Fibroblast of peridontal ligament (primary cell): ENCODE measurements around the gene DLX5.
"Not testable (repeated sequence)": the region's sequence is repeated elsewhere in the genome, so short reads cannot be mapped to it uniquely, and the experiment has no call there.

Experiments
- DNase-seq: peaks from one replicate; pipeline ENCODE4 v3.0.0-alpha.2; 2010; ENCODE audit errors: extremely low read depth

The DLX5 gene

DNA sequence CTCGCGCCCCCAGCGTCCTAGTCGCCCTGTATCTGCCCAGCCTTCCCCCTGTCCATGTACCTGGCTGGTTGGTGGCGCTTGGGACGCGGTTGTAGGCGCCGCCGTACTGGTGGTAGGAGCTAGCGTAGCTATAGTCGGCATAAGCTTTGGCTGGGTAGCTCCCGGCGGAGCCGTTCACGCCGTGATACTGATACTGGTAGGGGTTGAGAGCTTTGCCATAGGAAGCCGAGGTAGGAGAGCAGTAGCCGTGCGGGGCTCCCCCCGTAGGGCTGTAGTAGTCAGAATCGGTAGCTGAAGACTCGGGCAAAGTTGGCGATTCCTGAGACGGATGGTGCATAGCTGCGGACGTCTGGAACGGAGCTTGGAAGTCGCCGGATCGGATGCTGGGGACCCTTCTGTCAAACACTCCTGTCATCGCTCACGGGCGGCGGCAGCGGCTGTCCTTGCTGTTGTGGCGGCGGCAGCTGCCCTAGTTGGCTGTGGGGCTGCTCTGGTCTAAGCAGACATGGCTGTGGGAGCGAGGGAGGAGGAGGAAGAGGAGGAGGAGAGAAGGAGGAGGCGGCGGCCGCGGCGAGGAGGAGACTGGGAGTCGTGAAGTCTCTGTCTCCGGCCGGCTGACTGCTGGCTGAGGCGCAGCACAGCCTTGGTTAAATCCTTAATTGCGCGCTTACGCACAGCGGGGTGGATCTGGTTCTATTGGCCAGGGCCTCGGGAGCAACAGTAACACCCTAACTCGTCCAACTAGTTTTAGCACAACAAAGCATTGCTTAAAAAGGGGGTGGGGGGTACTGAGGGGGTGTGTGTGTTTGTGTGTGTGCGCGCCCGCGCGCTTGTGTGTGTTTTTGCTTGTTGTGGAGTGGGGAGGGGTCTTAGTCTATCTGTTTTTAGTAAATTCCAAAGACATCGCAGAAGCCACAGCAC lies at the start of gene DLX5:
Gene DLX5, minus strand, starts transcription at position 623 of the 921 bp plus-strand sequence. Its CDS starts 208 bp downstream, at position 415.
- DNase-seq: peak; percentile 94

- not testable (repeated sequence) for DNase-seq
Measured at GRCh38 chr7:97072025-97072424, 47.4 kb upstream of the DLX5 start.

GRCh38 chr7:97064972-97065587 lies 40.4 kb upstream of the DLX5 start:
- DNase-seq: peak; percentile 80

DNA sequence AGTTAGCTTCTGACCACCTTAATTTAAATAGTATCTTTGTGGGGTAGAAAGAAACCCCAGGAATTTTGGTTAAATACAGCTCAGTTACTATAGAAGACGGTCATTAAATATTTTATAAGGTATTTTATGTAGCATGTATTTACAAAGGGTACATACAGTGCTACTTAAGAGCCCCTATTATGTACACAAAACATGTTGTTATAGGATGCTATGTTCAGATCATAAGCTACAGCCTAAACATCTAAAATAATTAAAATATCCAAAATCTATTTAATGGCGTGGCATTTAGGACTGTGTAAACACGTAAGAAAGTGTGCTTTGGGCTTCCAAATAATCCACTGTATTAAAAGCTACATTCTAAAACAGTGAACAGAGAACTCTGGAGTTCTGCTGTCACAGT lies 39.4 kb upstream of the DLX5 start:
- no peak for DNase-seq

- peak; percentile 78 for DNase-seq
Measured at GRCh38 chr7:97043281-97043680, 18.6 kb upstream of the DLX5 start.

GRCh38 chr7:97039374-97040065 lies 14.9 kb upstream of the DLX5 start:
- peak; percentile 31 for DNase-seq

DNA sequence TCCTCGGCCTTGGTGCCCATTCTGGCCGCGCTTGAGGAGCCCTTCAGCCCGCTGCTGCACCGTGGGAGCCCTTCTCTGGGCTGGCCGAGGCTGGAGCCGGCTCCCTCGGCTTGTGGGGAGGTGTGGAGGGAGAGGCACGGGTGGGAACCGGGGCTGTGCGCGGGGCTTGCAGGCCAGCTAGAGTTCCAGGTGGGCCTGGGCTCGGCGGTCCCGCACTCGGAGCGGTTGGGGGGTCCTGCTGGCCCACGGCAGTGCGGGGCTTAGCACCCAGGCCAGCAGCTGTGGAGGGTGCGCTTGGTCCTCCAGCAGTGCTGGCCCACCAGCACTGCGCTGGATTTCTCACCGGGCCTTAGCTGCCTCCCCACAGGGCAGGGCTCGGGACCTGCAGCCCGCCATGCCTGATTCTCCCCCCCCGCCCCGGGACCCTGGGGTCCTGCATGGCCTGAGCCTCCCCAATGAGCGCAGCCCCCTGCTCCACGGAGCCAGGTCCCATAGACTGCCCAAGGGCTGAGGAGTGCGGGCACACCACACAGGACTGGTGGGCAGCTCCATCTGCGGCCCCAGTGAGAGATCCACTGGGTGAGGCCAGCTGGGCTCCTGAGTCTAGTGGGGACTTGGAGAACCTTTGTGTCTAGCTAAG lies 9.7 kb upstream of the DLX5 start:
- not testable (repeated sequence) for DNase-seq

- peak; percentile 97 for DNase-seq
Measured at GRCh38 chr7:97027427-97028234, 3.0 kb upstream of the DLX5 start.

DNA sequence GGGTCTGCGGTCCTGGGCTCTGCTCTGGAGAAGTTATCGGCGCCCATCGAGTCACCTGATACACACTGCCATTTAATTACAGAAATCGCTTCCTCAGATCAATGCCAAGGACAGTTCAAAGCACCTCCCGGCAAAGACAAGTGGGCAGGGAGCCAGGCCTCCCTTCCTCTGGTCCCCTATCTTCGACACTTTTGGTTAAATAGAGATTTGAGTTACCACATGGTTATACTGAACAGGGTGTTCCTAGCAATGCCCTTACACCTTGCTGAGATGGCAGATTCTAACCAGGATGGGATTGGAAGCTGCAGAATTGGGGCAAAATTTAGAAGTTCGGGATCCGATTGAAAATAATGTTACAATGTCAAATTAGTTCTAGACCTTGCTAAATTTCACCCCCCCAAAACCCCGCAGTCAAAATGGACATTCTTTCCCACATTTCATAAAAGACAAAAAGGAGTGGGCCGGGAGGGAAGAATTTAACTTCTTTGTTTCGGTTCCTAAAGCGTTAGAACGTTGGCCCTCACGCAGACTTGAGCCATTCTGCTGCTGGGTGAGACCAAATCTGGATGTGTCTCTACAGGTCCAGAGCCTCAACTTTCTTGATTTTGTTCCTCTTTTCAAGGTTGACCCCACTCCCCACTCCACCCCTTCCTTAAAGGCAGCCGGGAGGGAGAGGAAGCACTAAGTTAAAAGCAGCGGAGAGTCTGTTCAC lies 2.2 kb upstream of the DLX5 start:
- no peak for DNase-seq

- peak; percentile 72 for DNase-seq
Measured at GRCh38 chr7:97025983-97026714, 1.5 kb upstream of the DLX5 start.

- peak; percentile 44 for DNase-seq
Measured at GRCh38 chr7:97025130-97025499, 484 bp upstream of the DLX5 start.

DNA sequence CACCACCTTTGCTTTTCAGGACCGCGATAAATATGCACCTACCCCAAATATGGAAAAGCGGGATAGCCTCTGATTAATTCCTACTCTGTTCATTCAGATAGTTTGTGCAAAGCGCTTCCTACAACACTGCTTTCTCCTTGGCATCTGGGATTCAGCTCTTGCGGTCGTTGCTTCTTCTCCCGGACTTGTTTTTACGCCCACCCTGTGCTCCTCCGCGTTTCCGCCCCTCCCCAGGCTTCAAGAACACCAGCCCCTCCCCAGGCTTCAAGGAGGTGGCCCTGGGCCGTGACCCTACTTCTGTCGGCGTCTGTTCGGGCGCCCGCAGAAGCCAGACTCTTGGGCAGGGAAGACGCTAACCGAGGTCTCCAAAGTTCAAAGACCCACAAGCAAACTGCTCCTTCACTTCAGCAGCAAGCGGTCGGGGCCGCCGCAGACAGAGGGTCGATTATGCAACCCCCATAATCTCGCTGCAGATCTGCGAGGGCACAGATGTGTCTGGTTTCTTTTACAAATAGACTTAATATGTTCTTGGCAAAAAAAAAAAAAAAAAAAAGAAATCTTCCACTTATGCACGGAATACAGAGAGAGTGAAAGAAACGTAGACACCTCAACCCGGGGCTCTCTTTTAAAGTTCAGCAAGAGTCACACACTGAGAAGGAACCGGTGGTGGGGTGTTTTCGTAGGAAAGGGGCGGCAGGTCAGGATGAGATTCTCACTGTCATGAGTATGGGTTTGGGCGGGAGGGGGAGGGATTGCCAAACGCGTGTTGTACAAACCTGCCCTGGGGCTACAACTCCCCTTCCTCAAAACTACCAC lies 1.9 kb downstream of the DLX5 start:
- peak; percentile 64 for DNase-seq

- peak; percentile 92 for DNase-seq
Measured at GRCh38 chr7:97021747-97022490, 2.7 kb downstream of the DLX5 start.

- peak; percentile 87 for DNase-seq
Measured at GRCh38 chr7:97020996-97021746, 3.5 kb downstream of the DLX5 start.

DNA sequence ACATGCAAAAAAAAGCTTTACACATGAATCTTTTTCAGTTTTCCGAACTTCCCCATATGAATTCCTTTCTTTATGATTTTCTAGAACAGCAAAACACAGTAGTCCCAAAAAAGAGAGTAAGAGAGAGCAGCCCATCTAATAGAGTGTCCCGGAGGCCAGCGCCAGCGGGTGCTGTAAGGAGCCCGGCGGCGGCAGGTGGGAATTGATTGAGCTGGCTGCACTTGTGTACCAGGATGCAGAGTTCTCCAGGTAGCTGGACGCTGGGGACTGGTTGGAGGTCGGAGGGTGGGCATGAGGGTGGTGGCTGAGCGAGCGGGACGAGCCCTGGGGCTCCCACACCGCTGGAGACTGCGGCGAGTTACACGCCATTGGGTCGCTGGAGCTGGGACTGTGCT lies 4.0 kb downstream of the DLX5 start:
- DNase-seq: peak; percentile 55

DNA sequence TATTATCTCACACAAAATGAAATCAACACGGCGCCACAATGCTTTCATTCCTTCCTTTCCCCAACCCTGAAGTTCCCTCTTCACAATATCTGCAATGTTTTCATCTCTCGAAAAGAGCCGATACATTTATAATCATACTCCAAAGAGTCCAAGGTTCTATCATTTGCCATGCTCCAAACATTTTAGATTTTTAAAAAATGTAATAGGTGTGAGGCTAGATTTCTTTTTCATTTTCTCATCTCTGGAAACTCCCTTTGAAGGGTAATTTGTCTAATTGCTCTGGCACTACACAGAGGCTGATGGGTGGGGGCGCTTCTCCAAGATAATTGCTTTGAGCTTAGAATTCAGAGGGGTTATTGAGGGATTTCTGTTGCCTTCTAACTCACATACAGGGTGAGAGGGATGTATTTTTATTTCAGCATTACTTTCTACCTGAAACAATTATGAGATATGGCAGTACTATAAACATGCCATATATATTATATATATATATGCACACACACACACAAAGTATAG lies 4.9 kb downstream of the DLX5 start:
- peak; percentile 64 for DNase-seq
